GM13977 (cell line): ENCODE measurements around the gene VANGL2.

ENCODE experiments used
- DNase-seq: peaks from one replicate; pipeline ENCODE4 v3.0.0; 2012; ENCODE audit warnings: low spot score
- CTCF ChIP-seq: IDR thresholded peaks from 2 replicates; pipeline ENCODE4 v1.5.1; 2012; ENCODE audit warnings: mild to moderate bottlenecking, control low read depth; ENCODE audit not compliant: insufficient read depth; ENCODE audit errors: extremely low read depth, missing control alignments
- in situ Hi-C: fragments of 300-500 bp; cut with MboI; formaldehyde crosslinking; loops from one replicate; pipeline ENCODE4 v1.12.0; 2022; ENCODE audit warnings: low sequenced_read_pairs, low pct_unique_long_range_greater_than_20kb, mixed read lengths, inconsistent platforms; ENCODE audit not compliant: unreplicated experiment

VANGL2 gene

DNA sequence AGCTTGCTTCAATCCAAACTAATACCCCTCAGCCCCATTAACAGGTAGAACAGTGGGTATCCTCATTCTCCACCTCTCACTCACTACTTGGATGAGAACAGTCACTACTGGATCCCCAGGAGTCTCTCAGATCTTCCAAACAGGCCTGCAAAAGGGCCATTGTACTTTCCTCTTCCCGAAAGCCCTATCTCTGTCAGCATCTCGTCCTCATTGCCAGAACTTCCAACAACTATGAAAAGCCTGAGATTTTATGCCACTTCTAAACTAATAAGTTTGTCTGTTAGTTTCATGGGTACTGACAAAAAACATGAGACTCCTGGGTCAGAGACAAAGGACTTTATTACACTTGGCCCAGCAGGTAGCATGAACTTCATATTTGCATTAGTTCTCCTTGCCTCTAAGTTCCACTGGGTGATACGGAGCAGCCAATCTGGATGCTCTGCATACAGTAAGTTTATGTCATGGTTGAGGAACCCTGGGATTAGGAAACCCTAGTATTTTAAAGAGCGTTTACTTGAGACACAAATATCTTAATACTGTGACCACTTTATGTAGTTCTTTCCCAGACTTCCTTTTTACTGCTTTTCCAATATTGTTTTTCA, 38.1 kb downstream of the VANGL2 start:
- DNase-seq = no peak
- in situ Hi-C loops = loop anchor here (25.0 kb wide), 1 partner anchor 99 kb away; no protein-coding TSS in a partner anchor
- no peak for TF ChIP-seq CTCF

GRCh38 chr1:160438935-160439334, 38.6 kb downstream of the VANGL2 start:
- no peak for TF ChIP-seq CTCF
- in situ Hi-C loops = loop anchor here (25.0 kb wide), 1 partner anchor 98 kb away; no protein-coding TSS in a partner anchor
- DNase-seq = no peak

GRCh38 chr1:160439718-160440117, 39.4 kb downstream of the VANGL2 start:
- in situ Hi-C loops = loop anchor here (25.0 kb wide), 1 partner anchor 98 kb away; no protein-coding TSS in a partner anchor
- TF ChIP-seq CTCF = no peak
- DNase-seq = no peak

DNA sequence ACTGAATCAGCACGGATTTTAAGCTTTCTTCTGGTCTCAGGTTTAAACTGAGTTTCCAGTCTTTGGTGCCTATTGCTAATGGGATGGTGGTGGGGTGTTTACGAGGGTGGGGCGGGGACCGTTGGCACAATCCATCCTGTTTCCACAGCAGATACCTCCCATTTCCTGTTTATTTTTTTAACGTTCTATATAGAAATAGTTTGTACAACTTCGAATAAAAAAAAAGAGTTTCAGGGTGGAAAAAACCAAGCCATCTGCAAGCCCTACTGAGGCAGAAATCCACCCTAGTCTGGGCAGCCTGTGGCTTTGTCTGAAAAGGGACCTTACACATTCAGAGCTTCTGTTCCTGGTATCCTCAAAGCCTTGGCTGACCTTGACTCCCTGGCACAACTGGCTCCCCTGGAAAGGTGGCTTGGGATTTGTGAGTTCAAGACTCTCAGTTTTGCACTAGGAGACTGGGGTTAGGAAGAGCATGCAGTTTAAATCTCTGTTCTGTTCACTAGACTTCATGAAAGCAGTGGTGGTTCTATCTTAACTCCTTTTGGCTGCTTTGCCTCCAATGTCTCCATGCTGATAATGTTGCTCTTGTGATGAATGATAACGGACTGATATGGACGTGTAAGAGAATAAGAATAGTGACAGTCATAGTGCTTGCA, 46.7 kb downstream of the VANGL2 start:
- in situ Hi-C loops = loop anchor here (25.0 kb wide), 1 partner anchor 90 kb away; no protein-coding TSS in a partner anchor
- no peak for DNase-seq
- no peak for TF ChIP-seq CTCF

GRCh38 chr1:160449494-160449893, 49.1 kb downstream of the VANGL2 start:
- no peak for TF ChIP-seq CTCF
- in situ Hi-C loops = loop anchor here (25.0 kb wide), 1 partner anchor 88 kb away; no protein-coding TSS in a partner anchor
- no peak for DNase-seq

GRCh38 chr1:160451119-160451858, 50.9 kb downstream of the VANGL2 start:
- no peak for TF ChIP-seq CTCF
- DNase-seq = no peak
- in situ Hi-C loops = no loop called here
